Jurkat, Clone E6-1 (cell line): ENCODE results near the gene SEPTIN8.

Source experiments
- DNase-seq: peaks from one replicate; pipeline ENCODE4 v3.0.0-alpha.2; 2011; ENCODE audit warnings: low read depth, low spot score
- H3K4me3 ChIP-seq: 2 replicates; pipeline ENCODE4 v1.5.1; 2011; ENCODE audit warnings: mild to moderate bottlenecking, low read length, control low read depth, moderate library complexity

SEPTIN8 gene

DNA sequence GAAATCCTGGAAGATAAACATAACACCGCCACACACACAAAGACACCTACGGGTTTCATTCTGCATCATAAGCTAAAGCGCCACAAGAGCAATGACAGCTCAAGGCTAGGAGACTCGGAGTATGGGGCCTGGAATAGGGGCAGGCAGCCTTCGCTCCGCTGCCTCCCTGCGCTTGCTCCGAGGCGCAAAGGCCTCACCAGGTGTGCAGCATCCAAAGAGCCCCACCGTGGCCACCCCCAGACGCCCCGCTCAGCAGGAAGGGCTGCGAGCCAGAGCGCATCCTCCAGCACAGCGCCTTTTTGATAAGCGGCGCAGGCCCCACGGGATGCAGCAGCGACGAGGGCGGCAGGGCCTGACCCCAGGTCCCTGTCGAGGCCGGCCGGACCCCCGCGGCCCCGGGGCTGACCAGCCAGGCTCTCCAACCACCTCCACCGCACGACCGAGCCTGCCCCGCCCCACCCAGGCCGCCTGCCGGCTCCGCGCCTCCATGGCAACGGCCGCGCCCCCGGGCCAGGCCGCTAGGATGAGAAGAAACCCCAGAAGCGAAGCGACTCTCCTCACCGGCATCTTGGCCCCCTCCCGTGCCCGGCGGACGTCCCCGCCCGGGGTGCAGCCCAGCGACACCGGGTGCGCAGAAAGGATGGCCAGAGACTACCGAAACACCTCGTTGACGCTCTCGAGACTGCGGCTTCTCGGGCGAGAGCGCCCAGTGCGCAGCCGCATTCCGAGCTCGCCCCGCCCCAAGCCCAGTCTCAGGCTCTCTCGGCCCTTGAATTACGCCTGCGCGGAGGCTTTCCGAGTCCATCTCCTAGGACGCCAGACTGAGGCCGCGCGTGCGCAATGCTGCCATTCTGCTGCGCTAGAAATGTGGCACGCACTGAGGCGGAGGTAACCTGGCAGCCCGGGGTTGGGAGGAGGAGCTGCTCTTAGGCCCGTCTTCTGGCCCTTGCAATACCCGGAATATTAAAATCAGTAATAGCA lies 39.9 kb downstream of the SEPTIN8 start, which contains the start of gene KIF3A:
TSS of gene KIF3A (minus strand) at position 694 of the 981 bp plus-strand sequence. CDS start at position 567, 127 bp downstream.
- H3K4me3 ChIP-seq = peak within 1 kb of the TSS; percentile 71
- DNase-seq = peak; percentile 95

DNA sequence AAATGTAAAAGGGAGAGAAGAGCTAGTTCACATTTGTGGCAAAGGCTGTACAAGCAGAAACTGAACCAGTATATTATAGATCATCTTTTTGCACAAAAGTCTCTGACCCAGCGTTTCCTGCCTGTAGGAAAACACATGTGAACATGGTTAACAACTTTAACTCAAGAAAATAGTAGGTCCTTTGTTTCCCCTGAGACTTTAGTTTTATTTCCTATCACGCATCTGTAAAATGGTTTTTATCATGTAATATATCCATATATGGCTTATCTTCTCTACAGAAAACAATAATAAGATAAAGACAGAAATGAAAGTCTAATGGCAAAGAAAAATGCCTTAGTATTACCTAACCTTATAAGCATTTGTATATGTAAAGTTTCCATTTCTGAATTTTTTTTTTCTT lies 42.4 kb downstream of the SEPTIN8 start:
- no peak overlapping the region for H3K4me3 ChIP-seq
- no peak for DNase-seq

DNA sequence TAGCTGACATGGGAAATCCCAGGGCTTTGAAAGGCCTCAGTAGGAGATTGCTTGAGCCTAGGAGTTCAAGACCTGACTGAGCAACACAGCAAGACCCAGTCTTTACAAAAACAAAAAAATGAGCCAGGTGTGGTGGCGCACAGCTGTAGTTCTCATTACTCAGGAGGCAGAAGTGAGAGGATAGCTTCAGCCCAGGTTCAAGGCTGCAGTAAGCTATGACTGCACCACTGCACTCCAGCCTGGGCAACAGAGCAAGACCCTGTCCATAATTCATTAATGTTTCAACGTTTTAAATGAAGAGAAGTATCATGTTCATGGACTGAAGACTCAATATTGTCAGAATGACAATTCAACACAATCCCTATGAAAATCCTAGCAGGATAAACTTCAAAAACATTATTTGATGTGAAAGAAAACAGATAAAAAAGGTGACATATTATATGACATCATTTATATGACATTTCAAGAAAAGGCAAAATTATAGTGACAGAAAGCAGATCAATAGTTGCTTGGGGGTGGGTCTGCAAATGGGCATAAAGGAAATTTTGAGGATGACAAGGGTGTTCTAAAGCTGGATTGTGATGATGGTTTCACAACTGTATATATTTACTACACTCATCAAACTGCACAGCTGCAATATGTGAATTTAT lies 43.4 kb downstream of the SEPTIN8 start:
- H3K4me3 ChIP-seq = no peak overlapping the region
- no peak for DNase-seq

DNA sequence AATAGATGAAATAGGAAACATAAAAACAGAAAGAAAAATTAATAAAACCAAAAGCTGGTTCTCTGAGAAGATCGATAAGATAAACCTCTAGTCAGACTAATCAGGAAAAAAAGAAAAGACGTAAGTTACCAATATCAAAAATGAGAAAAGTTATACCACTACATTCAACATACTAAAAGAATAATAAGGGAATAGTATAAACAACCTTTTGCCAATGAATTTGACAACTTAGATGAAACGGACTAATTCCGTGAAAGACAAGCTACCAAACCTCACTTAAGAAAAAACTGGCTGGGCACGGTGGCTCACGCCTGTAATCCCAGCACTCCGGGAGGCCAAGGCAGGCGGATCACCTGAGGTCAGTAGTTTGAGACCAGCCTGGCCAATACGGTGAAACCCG lies 47.1 kb downstream of the SEPTIN8 start:
- H3K4me3 ChIP-seq = no peak overlapping the region
- DNase-seq = no peak

DNA sequence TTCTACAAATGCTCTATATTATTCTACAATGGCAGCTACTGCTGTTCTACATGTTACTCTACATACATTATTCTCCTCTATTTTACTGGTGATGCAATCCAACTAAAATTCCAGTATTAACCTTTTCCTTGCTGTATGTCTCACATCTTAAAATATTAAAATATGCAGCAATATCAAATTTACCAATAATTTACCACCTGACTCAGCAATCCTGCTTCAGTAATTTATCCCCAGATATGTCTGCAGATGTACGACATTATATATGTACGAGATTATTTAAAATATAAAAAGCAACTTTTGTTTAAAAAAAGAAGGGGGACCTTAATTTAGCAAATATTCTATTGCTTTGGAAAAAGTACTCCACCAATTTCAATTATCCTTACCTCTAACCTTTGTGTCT lies 51.3 kb downstream of the SEPTIN8 start:
- no peak for DNase-seq
- H3K4me3 ChIP-seq = no peak overlapping the region

DNA sequence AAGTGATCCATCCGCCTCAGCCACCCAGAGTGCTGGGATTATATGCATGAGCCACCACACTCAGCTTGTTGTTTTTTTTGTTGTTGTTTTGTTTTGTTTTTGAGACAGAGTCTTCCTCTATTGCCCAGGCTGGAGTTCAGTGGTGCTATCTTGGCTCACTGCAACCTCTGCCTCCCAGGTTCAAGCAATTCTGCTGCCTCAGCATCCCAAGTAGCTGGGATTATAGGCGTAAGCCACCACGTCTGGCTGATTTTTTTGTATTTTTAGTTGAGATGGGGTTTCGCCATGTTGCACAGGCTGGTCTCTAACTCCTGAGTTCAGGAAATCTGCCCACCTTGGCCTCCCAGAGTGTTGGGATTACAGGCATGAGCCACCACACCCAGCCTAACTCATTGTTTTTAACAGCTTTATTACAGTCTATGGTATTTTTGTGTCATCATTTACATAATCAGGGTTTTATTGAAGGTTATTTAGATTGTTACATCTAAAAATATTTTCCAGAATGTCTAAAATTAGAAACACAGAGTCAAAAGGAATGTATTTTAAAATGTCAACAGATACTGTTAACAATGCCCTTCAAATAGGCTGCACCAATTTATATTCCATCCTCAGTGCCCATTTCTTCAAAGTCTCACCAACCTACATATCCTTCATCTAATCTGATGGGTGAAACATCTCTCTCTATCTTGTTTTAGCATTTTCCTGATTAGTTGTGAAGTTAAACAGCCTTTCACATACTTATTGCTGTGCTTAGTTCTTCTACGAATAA lies 58.3 kb downstream of the SEPTIN8 start:
- DNase-seq = no peak
- H3K4me3 ChIP-seq = no peak overlapping the region

DNA sequence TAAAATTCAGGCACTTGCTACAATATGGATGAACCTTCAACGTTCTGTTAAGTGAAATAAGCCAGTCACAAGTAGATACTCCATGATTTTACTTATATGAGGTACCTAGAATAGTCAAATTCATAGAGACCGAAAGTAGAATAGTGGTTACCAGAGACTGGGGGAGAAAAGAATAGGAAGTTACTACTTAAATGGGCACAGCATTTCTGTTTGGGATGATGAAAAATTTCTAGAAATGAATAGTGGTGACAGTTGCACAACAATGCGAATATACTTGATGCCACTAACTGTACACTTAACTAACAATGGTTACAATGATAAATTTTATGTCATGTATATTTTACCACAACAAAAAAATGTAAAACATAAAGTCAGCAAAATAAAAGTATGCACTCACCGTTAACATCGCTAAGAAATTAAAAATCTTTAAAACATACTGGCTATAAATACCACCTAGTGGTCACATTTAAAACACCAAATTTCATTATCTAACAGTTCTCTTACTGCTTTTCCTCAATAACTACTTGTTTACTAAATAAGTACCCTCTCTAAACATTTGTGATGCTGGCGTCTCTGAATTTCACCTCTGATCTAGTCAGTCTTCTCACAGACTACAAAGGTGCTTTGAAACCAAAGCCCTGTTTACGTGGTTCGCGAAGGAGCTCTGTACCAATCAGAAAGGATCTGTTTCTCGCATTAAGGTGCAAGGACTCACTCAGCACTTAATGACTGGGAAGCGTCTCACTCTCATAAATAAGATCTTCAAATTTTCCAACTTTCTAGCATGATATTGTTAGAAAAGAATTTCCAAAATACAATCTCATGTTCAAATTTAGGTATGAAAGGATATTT lies 62.4 kb downstream of the SEPTIN8 start:
- H3K4me3 ChIP-seq = no peak overlapping the region
- no peak for DNase-seq

DNA sequence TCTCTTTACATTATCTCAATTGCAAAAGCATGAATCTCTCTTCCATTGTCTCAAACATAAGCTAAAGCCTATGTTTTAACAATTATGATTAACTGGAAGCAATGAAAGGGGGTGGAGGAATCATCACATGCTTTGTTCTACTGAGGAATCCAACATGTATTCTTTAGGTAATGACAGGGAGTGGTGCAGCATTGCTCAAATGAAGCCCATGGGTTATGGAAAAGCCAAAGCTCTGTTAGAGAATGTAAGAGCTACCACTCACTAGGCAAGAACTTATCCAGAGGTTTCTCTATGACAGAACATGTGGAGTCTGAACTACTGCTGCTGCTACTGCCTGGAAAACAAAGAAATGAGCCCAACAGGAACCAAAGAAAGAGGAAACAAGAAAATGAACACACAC lies 68.4 kb downstream of the SEPTIN8 start:
- no peak overlapping the region for H3K4me3 ChIP-seq
- DNase-seq = no peak

DNA sequence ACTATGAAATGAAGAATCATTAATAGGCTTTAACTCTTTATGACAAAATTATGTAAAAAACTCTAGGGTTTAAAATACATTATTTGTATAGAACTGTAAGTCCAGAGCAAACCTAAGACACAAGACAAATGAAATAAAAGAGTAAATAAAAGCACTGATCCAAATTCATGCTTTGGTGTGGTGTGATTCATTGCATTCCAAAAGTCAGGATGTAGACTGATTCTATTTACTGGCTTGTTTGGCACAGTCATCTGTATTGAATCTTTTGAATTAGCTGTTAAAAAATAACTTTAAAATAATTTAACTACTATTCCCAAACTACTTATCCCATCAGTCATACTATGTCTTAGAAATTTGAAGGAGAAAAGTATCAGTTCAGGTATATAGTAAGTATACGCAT lies 72.2 kb downstream of the SEPTIN8 start:
- no peak overlapping the region for H3K4me3 ChIP-seq
- DNase-seq = no peak
